PC-9 (cell line): Measurements from ENCODE around the gene ANXA1. TPM values are rescaled to one million over a fixed set of nuclear protein-coding genes. Genes with fewer than 3 reads are reported as not detected.

Source experiments
- BruUV-seq: library from RNA; stranded (reverse); fragments of 400-500 nt; replicated peaks from 2 replicates; lab custom pipeline; 2021; lab: Mats Ljungman, UMichigan
- CTCF ChIA-PET: fragments of 300-600 bp; sonication (Branson Sonifier 250); formaldehyde crosslinking; loops from one replicate; lab custom pipeline; 2022; ENCODE audit warnings: antibody characterized with exemption; lab: Charles Lee
- POLR2A ChIA-PET: fragments of 300-600 bp; sonication (Branson Sonifier 250); formaldehyde crosslinking; loops from one replicate; lab custom pipeline; 2022; ENCODE audit warnings: antibody characterized with exemption; ENCODE audit not compliant: unreplicated experiment; lab: Charles Lee
- DNase-seq, 2 experiments: peaks; one replicate each; pipeline versions ENCODE4 v3.0.0 to v3.0.0-alpha.2; 2015 to 2022; ENCODE audit warnings: mixed read lengths in 1 of 2
- H2AFZ ChIP-seq: fragments of 200-600 bp; sonication (generic); 2 replicates; pipeline ENCODE4 v1.8.1; 2017; ENCODE audit warnings: antibody characterized with exemption
- H3F3A ChIP-seq: fragments of 200-600 bp; sonication (generic); 2 replicates; pipeline ENCODE4 v1.8.1; 2017; ENCODE audit warnings: antibody characterized with exemption, mild to moderate bottlenecking, low read depth; ENCODE audit not compliant: insufficient read depth
- H3K27ac ChIP-seq: fragments of 200-600 bp; sonication (generic); 2 replicates; pipeline ENCODE4 v1.6.1; 2016; ENCODE audit warnings: mixed run types
- H3K27me3 ChIP-seq: fragments of 200-600 bp; sonication (generic); 2 replicates; pipeline ENCODE4 v1.6.1; 2016; ENCODE audit warnings: low read depth, mixed run types; ENCODE audit not compliant: insufficient read depth
- H3K36me3 ChIP-seq: fragments of 200-600 bp; sonication (generic); 2 replicates; pipeline ENCODE4 v1.6.1; 2016; ENCODE audit warnings: low read depth, mixed run types
- H3K4me1 ChIP-seq: fragments of 200-600 bp; sonication (generic); replicated peaks from 2 replicates; pipeline ENCODE4 v1.6.1; 2016; ENCODE audit warnings: mixed run types; ENCODE audit not compliant: insufficient read depth
- H3K4me2 ChIP-seq: fragments of 200-600 bp; sonication (generic); 2 replicates; pipeline ENCODE4 v1.6.1; 2017; ENCODE audit warnings: mixed run types
- H3K4me3 ChIP-seq: fragments of 200-600 bp; sonication (generic); 2 replicates; pipeline ENCODE4 v1.6.1; 2016; ENCODE audit warnings: mixed run types
- H3K79me2 ChIP-seq: fragments of 200-600 bp; sonication (generic); 2 replicates; pipeline ENCODE4 v1.6.1; 2017; ENCODE audit warnings: low read depth, mixed run types
- H3K9me2 ChIP-seq: fragments of 200-600 bp; sonication (generic); 2 replicates; pipeline ENCODE4 v1.8.1; 2017; ENCODE audit warnings: mild to moderate bottlenecking; ENCODE audit not compliant: insufficient read depth
- H3K9me3 ChIP-seq: fragments of 200-600 bp; sonication (generic); 2 replicates; pipeline ENCODE4 v1.8.1; 2016; ENCODE audit warnings: low read depth; ENCODE audit not compliant: insufficient read depth
- H4K20me1 ChIP-seq: fragments of 200-600 bp; sonication (generic); 2 replicates; pipeline ENCODE4 v1.8.1; 2017; ENCODE audit not compliant: insufficient read depth
- CTCF ChIP-seq: fragments of 200-600 bp; sonication (generic); conservative IDR thresholded peaks from 2 replicates; pipeline ENCODE4 v1.6.1; 2017; ENCODE audit warnings: mixed run types, antibody characterized with exemption, mild to moderate bottlenecking, moderate library complexity
- EZH2 ChIP-seq: fragments of 200-600 bp; sonication (generic); IDR thresholded peaks from 2 replicates; pipeline ENCODE4 v1.8.0; 2017; ENCODE audit warnings: antibody characterized with exemption, low read depth
- intact Hi-C: fragments of 100-400 bp; cut with micrococcal nuclease; formaldehyde crosslinking; loops from one replicate; pipeline ENCODE4 v1.10.0; 2022; ENCODE audit not compliant: unreplicated experiment
- total RNA-seq: library from RNA; stranded (reverse); gene quantifications from 2 replicates; pipeline ENCODE4 v1.2.3, GENCODE V29; 2021

The ANXA1 gene
- total RNA-seq, 1 experiment from 2014 or later, result 753 TPM

GRCh38 chr9:73206851-73207250, 55.2 kb downstream of the ANXA1 start:
- H3K9me3 ChIP-seq, result no peaks in the 10 kb centered on the region
- DNase-seq, result no peak
- H3K4me2 ChIP-seq, result no peak overlapping the region
- no peaks in the 10 kb centered on the region for H3K27me3 ChIP-seq
- no peak overlapping the region for H3K27ac ChIP-seq
- BruUV-seq, result no TSS peak
- no peaks in the 10 kb centered on the region for H3F3A ChIP-seq
- H3K36me3 ChIP-seq, result no peaks in the 10 kb centered on the region
- no peak for TF ChIP-seq CTCF
- no peak for TF ChIP-seq EZH2
- 0 out of 2 replicates have a peak, but pooled peaks cover 3% of the 10 kb centered on the region for H3K9me2 ChIP-seq
- no peaks in the 10 kb centered on the region for H4K20me1 ChIP-seq
- H3K4me3 ChIP-seq, result no peak overlapping the region
- intact Hi-C loops, result loop anchor here (10.0 kb wide), 1 partner anchor 798 kb away; no protein-coding TSS in a partner anchor
- H2AFZ ChIP-seq, result no peak overlapping the region
- no peaks in the 10 kb centered on the region for H3K4me1 ChIP-seq
- no peaks in the 10 kb centered on the region for H3K79me2 ChIP-seq
- POLR2A ChIA-PET, result no interaction called here
- CTCF ChIA-PET, result no interaction called here

GRCh38 chr9:73210886-73211666, 59.4 kb downstream of the ANXA1 start:
- POLR2A ChIA-PET, result interaction anchor here (0.6 kb wide), 1 partner anchor 473 kb away, joined by 7 read pairs; no protein-coding TSS in a partner anchor
- no peak overlapping the region for H3K4me3 ChIP-seq
- H3F3A ChIP-seq, result no peaks in the 10 kb centered on the region
- no peaks in the 10 kb centered on the region for H3K9me2 ChIP-seq
- no peak for DNase-seq
- H3K9me3 ChIP-seq, result no peaks in the 10 kb centered on the region
- H4K20me1 ChIP-seq, result no peaks in the 10 kb centered on the region
- CTCF ChIA-PET, result no interaction called here
- no peaks in the 10 kb centered on the region for H3K27me3 ChIP-seq
- BruUV-seq, result no TSS peak
- intact Hi-C loops, result no loop called here
- no peaks in the 10 kb centered on the region for H3K4me1 ChIP-seq
- H3K4me2 ChIP-seq, result no peak overlapping the region
- H3K27ac ChIP-seq, result no peak overlapping the region
- no peaks in the 10 kb centered on the region for H3K79me2 ChIP-seq
- no peak overlapping the region for H2AFZ ChIP-seq
- no peaks in the 10 kb centered on the region for H3K36me3 ChIP-seq
- TF ChIP-seq CTCF (no peak), EZH2 (no peak)

- POLR2A ChIA-PET, result interaction anchor here (0.6 kb wide), 1 partner anchor 32 kb away, joined by 4 read pairs; no protein-coding TSS in a partner anchor
- no peaks in the 10 kb centered on the region for H3K79me2 ChIP-seq
- H3K4me3 ChIP-seq, result no peak overlapping the region
- CTCF ChIA-PET, result no interaction called here
- no peaks in the 10 kb centered on the region for H3K36me3 ChIP-seq
- H3K4me1 ChIP-seq, result no peaks in the 10 kb centered on the region
- no peaks in the 10 kb centered on the region for H3K27me3 ChIP-seq
- no peak for DNase-seq
- H3K4me2 ChIP-seq, result no peak overlapping the region
- intact Hi-C loops, result no loop called here
- no peaks in the 10 kb centered on the region for H3K9me2 ChIP-seq
- no peaks in the 10 kb centered on the region for H3F3A ChIP-seq
- peaks cover 3% of the 10 kb centered on the region; the same call in 1 of the 2 replicates for H3K9me3 ChIP-seq
- no TSS peak for BruUV-seq
- H2AFZ ChIP-seq, result no peak overlapping the region
- no peak overlapping the region for H3K27ac ChIP-seq
- TF ChIP-seq EZH2, result no peak
- H4K20me1 ChIP-seq, result no peaks in the 10 kb centered on the region
Observed at GRCh38 chr9:73213300-73213699, 61.6 kb downstream of the ANXA1 start.
